Liver (tissue), 9 donors: Measurements from ENCODE around the gene CCL22. TPM values are rescaled to one million over a fixed set of nuclear protein-coding genes. Genes with fewer than 3 reads are reported as not detected.

Experiments
- DNase-seq: peaks from one replicate; pipeline ENCODE4 v3.0.0-alpha.2; 2017; ENCODE audit warnings: low spot score
- H3K27ac ChIP-seq, 2 donors: one replicate each; pipeline ENCODE4 v1.7.0; 2013; ENCODE audit warnings: inconsistent platforms in 2 of 2, low read length in 2 of 2, control low read depth in 1 of 2, low read depth in 1 of 2, mild to moderate bottlenecking in 1 of 2
- H3K27me3 ChIP-seq, 4 donors: one replicate each; pipeline versions ENCODE4 v1.6.1 to v1.7.0; 2013; ENCODE audit warnings: low read length in 3 of 4, inconsistent platforms in 1 of 4, mild to moderate bottlenecking in 1 of 4, moderate library complexity in 1 of 4; ENCODE audit not compliant: control insufficient read depth in 4 of 4, insufficient read depth in 4 of 4
- H3K36me3 ChIP-seq, 4 donors: one replicate each; pipeline versions ENCODE4 v1.6.1 to v1.7.0; 2013; ENCODE audit warnings: low read length in 3 of 4, mild to moderate bottlenecking in 3 of 4, low read depth in 1 of 4, moderate library complexity in 1 of 4; ENCODE audit not compliant: control insufficient read depth in 4 of 4, insufficient read depth in 3 of 4
- H3K4me1 ChIP-seq, 4 donors: one replicate each; pipeline versions ENCODE4 v1.6.1 to v1.7.0; 2013; ENCODE audit warnings: low read length in 3 of 4, mild to moderate bottlenecking in 3 of 4, moderate library complexity in 1 of 4; ENCODE audit not compliant: control insufficient read depth in 4 of 4, insufficient read depth in 4 of 4
- H3K4me3 ChIP-seq, 3 donors: one replicate each; pipeline versions ENCODE4 v1.6.1 to v1.7.0; 2013; ENCODE audit warnings: low read length in 3 of 3, control low read depth in 1 of 3, low read depth in 1 of 3, mild to moderate bottlenecking in 1 of 3
- H3K9ac ChIP-seq, 2 donors: one replicate each; pipeline ENCODE4 v1.7.0; 2013; ENCODE audit warnings: low read length in 2 of 2, mild to moderate bottlenecking in 2 of 2, moderate library complexity in 2 of 2, control low read depth in 1 of 2, low read depth in 1 of 2
- H3K9me3 ChIP-seq, 4 donors: one replicate each; pipeline versions ENCODE4 v1.6.1 to v1.7.0; 2013; ENCODE audit warnings: low read length in 3 of 4; ENCODE audit not compliant: control insufficient read depth in 4 of 4
- EGR1 ChIP-seq, 2 donors: IDR thresholded peaks; 2 replicates each; pipeline ENCODE4 v1.6.1; 2016 to 2018; ENCODE audit warnings: antibody characterized with exemption in 2 of 2, low read depth in 2 of 2
- FOXA1 ChIP-seq: IDR thresholded peaks from 2 replicates; pipeline ENCODE4 v1.6.1; 2016; ENCODE audit warnings: antibody characterized with exemption
- FOXA2 ChIP-seq: IDR thresholded peaks from 2 replicates; pipeline ENCODE4 v1.6.1; 2016; ENCODE audit warnings: antibody characterized with exemption
- GABPA ChIP-seq, 2 donors: IDR thresholded peaks in 1 of 2; conservative IDR thresholded peaks in 1 of 2; 2 replicates each; pipeline ENCODE4 v1.6.1; 2016; ENCODE audit warnings: antibody characterized with exemption in 2 of 2, mild to moderate bottlenecking in 1 of 2, moderate library complexity in 1 of 2
- HNF4A ChIP-seq, 2 donors: conservative IDR thresholded peaks; 2 replicates each; pipeline ENCODE4 v1.6.1; 2016; ENCODE audit warnings: antibody characterized with exemption in 2 of 2, mild to moderate bottlenecking in 2 of 2
- HNF4G ChIP-seq: IDR thresholded peaks from 2 replicates; pipeline ENCODE4 v1.6.1; 2016; ENCODE audit warnings: antibody characterized with exemption
- JUND ChIP-seq, 2 donors: IDR thresholded peaks; 2 replicates each; pipeline ENCODE4 v1.6.1; 2016; ENCODE audit warnings: antibody characterized with exemption in 2 of 2
- NR2F2 ChIP-seq: IDR thresholded peaks from 2 replicates; pipeline ENCODE4 v1.6.1; 2016; ENCODE audit warnings: antibody characterized with exemption
- RAD21 ChIP-seq, 2 donors: IDR thresholded peaks; 2 replicates each; pipeline ENCODE4 v1.6.1; 2016; ENCODE audit warnings: antibody characterized with exemption in 2 of 2, mild to moderate bottlenecking in 2 of 2
- SP1 ChIP-seq: IDR thresholded peaks from 2 replicates; pipeline ENCODE4 v1.6.1; 2018; ENCODE audit warnings: antibody characterized with exemption, mild to moderate bottlenecking
- TAF1 ChIP-seq: conservative IDR thresholded peaks from 2 replicates; pipeline ENCODE4 v1.6.1; 2016; ENCODE audit warnings: antibody characterized with exemption, mild to moderate bottlenecking
- YY1 ChIP-seq: IDR thresholded peaks from 2 replicates; pipeline ENCODE4 v1.6.1; 2016; ENCODE audit warnings: antibody characterized with exemption, mild to moderate bottlenecking
- WGBS: extraction: QIAGEN DNeasy Blood & Tissue Kit; methylation state at CpG from one replicate; pipeline ENCODE4 v1.1.7; 2013; 5-methylcytosine and 5-hydroxymethylcytosine counted together
- polyA plus RNA-seq, 2 donors: library from polyadenylated mRNA; stranded (reverse) in 1 of 2; unstranded in 1 of 2; fragments of 200-250 nt in 1 of 2; fragments of >200 nt in 1 of 2; fragmentation: Nextera tagmentation in 1 of 2; extraction: Ambion mirVana in 1 of 2; gene quantifications; one replicate each; pipeline versions ENCODE4 v1.2.1 to v1.2.3, GENCODE V29; 2013 to 2015
- total RNA-seq, 2 donors: library from RNA; depleted of rRNA; stranded (reverse); fragments of >200 nt; gene quantifications; one replicate each; pipeline ENCODE4 v1.2.3, GENCODE V29; 2014
- TF ChIP-seq, protein P1 (sequence below): IDR thresholded peaks from 2 replicates; pipeline ENCODE4 v1.6.1; 2016; ENCODE audit warnings: antibody characterized with exemption
- TF ChIP-seq, protein P2 (sequence below): IDR thresholded peaks from 2 replicates; pipeline ENCODE4 v1.6.1; 2016; ENCODE audit warnings: antibody characterized with exemption
- TF ChIP-seq, protein P3 (sequence below): fragments of 150-350 bp; IDR thresholded peaks from 2 replicates; pipeline ENCODE4 v1.5.1; 2017; ENCODE audit warnings: improper control_type of control experiment, low read depth, low read length; ENCODE audit not compliant: missing input control
- TF ChIP-seq, protein P4 (sequence below): IDR thresholded peaks from 2 replicates; pipeline ENCODE4 v1.6.1; 2016; ENCODE audit warnings: antibody characterized with exemption
- TF ChIP-seq, protein P5 (sequence below): IDR thresholded peaks from 2 replicates; pipeline ENCODE4 v1.6.1; 2016; ENCODE audit warnings: antibody characterized with exemption, mild to moderate bottlenecking
- donor health status: healthy.
- donor health status: healthy.
- donor health status: healthy.
- donor health status: healthy.
- donor health status: healthy.

The CCL22 gene
- total and polyA plus RNA-seq, 4 donors = 0.02 to 0.09 TPM; not detected in 2

DNA sequence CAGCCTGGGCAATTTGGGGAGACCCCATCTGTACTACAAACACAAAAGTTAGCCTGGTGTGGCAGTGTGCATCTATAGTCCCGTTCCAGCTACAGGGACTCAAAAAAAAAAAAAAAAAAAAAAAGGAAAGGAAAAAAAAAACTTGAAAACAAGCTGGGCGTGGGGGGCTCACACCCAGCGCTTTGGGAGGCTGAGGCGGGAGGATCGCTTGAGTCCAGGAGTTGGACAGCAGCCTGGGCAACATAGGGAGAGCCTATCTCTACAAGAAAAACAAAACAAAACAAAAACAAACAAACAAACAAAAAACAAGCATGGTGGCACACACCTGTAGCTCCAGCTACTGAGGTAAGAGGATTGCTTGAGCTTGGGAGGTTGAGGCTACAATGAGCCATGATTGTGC, 33.1 kb downstream of the CCL22 start (continued):
- no peak for TF ChIP-seq TAF1

DNA sequence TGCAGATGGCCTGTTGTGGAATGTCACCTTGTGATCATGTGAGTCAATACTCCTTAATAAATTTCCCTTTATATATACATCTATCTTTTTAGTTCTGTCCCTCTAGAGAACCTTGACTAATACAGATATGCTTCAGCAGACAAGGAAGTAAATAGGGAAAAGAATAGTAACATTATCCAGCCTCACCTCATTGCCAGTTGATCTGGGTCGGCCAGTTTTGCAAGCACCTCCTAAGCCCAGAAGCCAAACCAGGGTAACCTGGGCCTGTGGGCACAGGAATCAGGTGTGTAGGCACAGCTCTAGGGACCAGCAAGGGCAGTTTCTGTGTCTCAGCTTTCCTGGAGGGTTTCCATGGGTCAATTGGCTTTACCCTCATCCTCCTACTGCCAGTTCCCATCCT, 34.1 kb downstream of the CCL22 start:
- DNase-seq = no peak
- Histone ChIP-seq H3K4me3 (no peak overlapping the region), H3K9ac (no peak overlapping the region), H3K27ac (no peak overlapping the region), H3K9me3 (no peaks in the 10 kb centered on the region), H3K36me3 (no peaks in the 10 kb centered on the region), H3K27me3 (no peaks in the 10 kb centered on the region), H3K4me1 (no peaks in the 10 kb centered on the region)
- no peak for TF ChIP-seq HNF4A (conservative IDR thresholded peaks at IDR 0.05)
- no peak for TF ChIP-seq TAF1
- TF ChIP-seq, protein P1, sequence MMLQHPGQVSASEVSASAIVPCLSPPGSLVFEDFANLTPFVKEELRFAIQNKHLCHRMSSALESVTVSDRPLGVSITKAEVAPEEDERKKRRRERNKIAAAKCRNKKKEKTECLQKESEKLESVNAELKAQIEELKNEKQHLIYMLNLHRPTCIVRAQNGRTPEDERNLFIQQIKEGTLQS = no peak
- TF ChIP-seq YY1 = no peak
- TF ChIP-seq GABPA (IDR thresholded peaks at IDR 0.05 in 1 of 2, conservative IDR thresholded peaks at IDR 0.05 in 1 of 2) = no peak
- no peak for TF ChIP-seq EGR1 (IDR thresholded peaks at IDR 0.05; ENCODE audit: low read depth in 2 of 2)
- TF ChIP-seq, protein P2, sequence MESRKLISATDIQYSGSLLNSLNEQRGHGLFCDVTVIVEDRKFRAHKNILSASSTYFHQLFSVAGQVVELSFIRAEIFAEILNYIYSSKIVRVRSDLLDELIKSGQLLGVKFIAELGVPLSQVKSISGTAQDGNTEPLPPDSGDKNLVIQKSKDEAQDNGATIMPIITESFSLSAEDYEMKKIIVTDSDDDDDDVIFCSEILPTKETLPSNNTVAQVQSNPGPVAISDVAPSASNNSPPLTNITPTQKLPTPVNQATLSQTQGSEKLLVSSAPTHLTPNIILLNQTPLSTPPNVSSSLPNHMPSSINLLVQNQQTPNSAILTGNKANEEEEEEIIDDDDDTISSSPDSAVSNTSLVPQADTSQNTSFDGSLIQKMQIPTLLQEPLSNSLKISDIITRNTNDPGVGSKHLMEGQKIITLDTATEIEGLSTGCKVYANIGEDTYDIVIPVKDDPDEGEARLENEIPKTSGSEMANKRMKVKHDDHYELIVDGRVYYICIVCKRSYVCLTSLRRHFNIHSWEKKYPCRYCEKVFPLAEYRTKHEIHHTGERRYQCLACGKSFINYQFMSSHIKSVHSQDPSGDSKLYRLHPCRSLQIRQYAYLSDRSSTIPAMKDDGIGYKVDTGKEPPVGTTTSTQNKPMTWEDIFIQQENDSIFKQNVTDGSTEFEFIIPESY = no peak
- no peak for TF ChIP-seq FOXA1
- TF ChIP-seq SP1 = no peak
- no peak for TF ChIP-seq FOXA2
- TF ChIP-seq JUND (IDR thresholded peaks at IDR 0.05) = no peak
- no peak for TF ChIP-seq HNF4G
- TF ChIP-seq, protein P3, sequence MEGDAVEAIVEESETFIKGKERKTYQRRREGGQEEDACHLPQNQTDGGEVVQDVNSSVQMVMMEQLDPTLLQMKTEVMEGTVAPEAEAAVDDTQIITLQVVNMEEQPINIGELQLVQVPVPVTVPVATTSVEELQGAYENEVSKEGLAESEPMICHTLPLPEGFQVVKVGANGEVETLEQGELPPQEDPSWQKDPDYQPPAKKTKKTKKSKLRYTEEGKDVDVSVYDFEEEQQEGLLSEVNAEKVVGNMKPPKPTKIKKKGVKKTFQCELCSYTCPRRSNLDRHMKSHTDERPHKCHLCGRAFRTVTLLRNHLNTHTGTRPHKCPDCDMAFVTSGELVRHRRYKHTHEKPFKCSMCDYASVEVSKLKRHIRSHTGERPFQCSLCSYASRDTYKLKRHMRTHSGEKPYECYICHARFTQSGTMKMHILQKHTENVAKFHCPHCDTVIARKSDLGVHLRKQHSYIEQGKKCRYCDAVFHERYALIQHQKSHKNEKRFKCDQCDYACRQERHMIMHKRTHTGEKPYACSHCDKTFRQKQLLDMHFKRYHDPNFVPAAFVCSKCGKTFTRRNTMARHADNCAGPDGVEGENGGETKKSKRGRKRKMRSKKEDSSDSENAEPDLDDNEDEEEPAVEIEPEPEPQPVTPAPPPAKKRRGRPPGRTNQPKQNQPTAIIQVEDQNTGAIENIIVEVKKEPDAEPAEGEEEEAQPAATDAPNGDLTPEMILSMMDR = no peak
- TF ChIP-seq, protein P4, sequence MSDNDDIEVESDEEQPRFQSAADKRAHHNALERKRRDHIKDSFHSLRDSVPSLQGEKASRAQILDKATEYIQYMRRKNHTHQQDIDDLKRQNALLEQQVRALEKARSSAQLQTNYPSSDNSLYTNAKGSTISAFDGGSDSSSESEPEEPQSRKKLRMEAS = no peak
- TF ChIP-seq RAD21 (IDR thresholded peaks at IDR 0.05) = no peak
- TF ChIP-seq NR2F2 = no peak
- TF ChIP-seq, protein P5, sequence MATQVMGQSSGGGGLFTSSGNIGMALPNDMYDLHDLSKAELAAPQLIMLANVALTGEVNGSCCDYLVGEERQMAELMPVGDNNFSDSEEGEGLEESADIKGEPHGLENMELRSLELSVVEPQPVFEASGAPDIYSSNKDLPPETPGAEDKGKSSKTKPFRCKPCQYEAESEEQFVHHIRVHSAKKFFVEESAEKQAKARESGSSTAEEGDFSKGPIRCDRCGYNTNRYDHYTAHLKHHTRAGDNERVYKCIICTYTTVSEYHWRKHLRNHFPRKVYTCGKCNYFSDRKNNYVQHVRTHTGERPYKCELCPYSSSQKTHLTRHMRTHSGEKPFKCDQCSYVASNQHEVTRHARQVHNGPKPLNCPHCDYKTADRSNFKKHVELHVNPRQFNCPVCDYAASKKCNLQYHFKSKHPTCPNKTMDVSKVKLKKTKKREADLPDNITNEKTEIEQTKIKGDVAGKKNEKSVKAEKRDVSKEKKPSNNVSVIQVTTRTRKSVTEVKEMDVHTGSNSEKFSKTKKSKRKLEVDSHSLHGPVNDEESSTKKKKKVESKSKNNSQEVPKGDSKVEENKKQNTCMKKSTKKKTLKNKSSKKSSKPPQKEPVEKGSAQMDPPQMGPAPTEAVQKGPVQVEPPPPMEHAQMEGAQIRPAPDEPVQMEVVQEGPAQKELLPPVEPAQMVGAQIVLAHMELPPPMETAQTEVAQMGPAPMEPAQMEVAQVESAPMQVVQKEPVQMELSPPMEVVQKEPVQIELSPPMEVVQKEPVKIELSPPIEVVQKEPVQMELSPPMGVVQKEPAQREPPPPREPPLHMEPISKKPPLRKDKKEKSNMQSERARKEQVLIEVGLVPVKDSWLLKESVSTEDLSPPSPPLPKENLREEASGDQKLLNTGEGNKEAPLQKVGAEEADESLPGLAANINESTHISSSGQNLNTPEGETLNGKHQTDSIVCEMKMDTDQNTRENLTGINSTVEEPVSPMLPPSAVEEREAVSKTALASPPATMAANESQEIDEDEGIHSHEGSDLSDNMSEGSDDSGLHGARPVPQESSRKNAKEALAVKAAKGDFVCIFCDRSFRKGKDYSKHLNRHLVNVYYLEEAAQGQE = no peak
- WGBS = 92% methylated on average over 1 of the region's 1 CpG
